Neural cell (in vitro differentiated cells): ENCODE measurements around the gene CISD3. TPM values are rescaled to one million over a fixed set of nuclear protein-coding genes. Genes with fewer than 3 reads are reported as not detected.

Source experiments
- H2AFZ ChIP-seq: fragments of 200-600, 300-800 bp; sonication (generic), shearing (Covaris generic); 2 replicates; pipeline ENCODE4 v1.6.0; 2014; ENCODE audit warnings: low read depth, mild to moderate bottlenecking, antibody characterized with exemption, low read length, moderate library complexity
- H3F3A ChIP-seq: fragments of 200-600 bp; shearing (Covaris generic); 2 replicates; pipeline ENCODE4 v1.6.1; 2016; ENCODE audit warnings: mild to moderate bottlenecking, moderate library complexity, mixed read lengths, antibody characterized with exemption, low read length; ENCODE audit not compliant: insufficient read depth, poor library complexity, severe bottlenecking
- H3K27ac ChIP-seq: fragments of 200-600, 300-800 bp; sonication (generic), shearing (Covaris generic); 2 replicates; pipeline ENCODE4 v1.5.1; 2014; ENCODE audit warnings: mild to moderate bottlenecking, low read length, moderate library complexity
- H3K27me3 ChIP-seq: fragments of 300-800, 200-600 bp; sonication (generic), shearing (Covaris generic); 2 replicates; pipeline ENCODE4 v1.6.0; 2014; ENCODE audit warnings: mild to moderate bottlenecking, low read depth, low read length, moderate library complexity; ENCODE audit not compliant: insufficient read depth
- H3K36me3 ChIP-seq: fragments of 300-800, 200-600 bp; sonication (generic), shearing (Covaris generic); 2 replicates; pipeline ENCODE4 v1.5.1; 2014; ENCODE audit warnings: mild to moderate bottlenecking, antibody characterized with exemption, low read length, moderate library complexity; ENCODE audit not compliant: insufficient read depth
- H3K4me2 ChIP-seq: fragments of 300-800, 200-600 bp; sonication (generic), shearing (Covaris generic); 2 replicates; pipeline ENCODE4 v1.6.0; 2014; ENCODE audit warnings: mild to moderate bottlenecking, low read length
- H3K4me3 ChIP-seq: fragments of 300-800, 200-600 bp; sonication (generic), shearing (Covaris generic); 2 replicates; pipeline ENCODE4 v1.5.1; 2014; ENCODE audit warnings: mild to moderate bottlenecking, low read length, moderate library complexity
- H3K79me2 ChIP-seq: fragments of 200-600 bp; shearing (Covaris generic); replicated peaks from 2 replicates; pipeline ENCODE4 v1.6.0; 2014; ENCODE audit warnings: mild to moderate bottlenecking, low read length, moderate library complexity; ENCODE audit not compliant: insufficient read depth
- H3K9ac ChIP-seq: fragments of 300-800, 200-600 bp; sonication (generic), shearing (Covaris generic); 2 replicates; pipeline ENCODE4 v1.6.1; 2016; ENCODE audit warnings: mild to moderate bottlenecking, low read length, mixed read lengths
- H3K9me2 ChIP-seq: fragments of 200-600 bp; shearing (Covaris generic); 2 replicates; pipeline ENCODE4 v1.6.1; 2016; ENCODE audit warnings: mild to moderate bottlenecking, low read length, mixed read lengths; ENCODE audit not compliant: insufficient read depth
- H3K9me3 ChIP-seq: fragments of 200-600, 300-800 bp; sonication (generic), shearing (Covaris generic); 2 replicates; pipeline ENCODE4 v1.6.1; 2016; ENCODE audit warnings: mild to moderate bottlenecking, mixed run types, low read length, moderate library complexity, mixed read lengths
- H4K20me1 ChIP-seq: fragments of 200-600 bp; shearing (Covaris generic); 2 replicates; pipeline ENCODE4 v1.6.1; 2016; ENCODE audit warnings: mild to moderate bottlenecking, mixed run types; ENCODE audit not compliant: insufficient read depth
- CTCF ChIP-seq: fragments of 450-650 bp; IDR thresholded peaks from 2 replicates; pipeline ENCODE4 v1.5.1; 2014; ENCODE audit warnings: antibody characterized with exemption, mild to moderate bottlenecking, moderate library complexity; ENCODE audit not compliant: poor library complexity, severe bottlenecking
- EP300 ChIP-seq: fragments of 450-650 bp; conservative IDR thresholded peaks from 2 replicates; pipeline ENCODE4 v1.6.1; 2014; ENCODE audit warnings: antibody characterized with exemption, mild to moderate bottlenecking, moderate library complexity; ENCODE audit not compliant: poor library complexity, severe bottlenecking
- EZH2 ChIP-seq: fragments of 200-600, 300-800 bp; shearing (Covaris generic), sonication (generic); IDR thresholded peaks from 2 replicates; pipeline ENCODE4 v1.6.1; 2014; ENCODE audit warnings: antibody characterized with exemption, low read length, borderline replicate concordance, mild to moderate bottlenecking; ENCODE audit not compliant: insufficient read depth, poor library complexity, severe bottlenecking
- MXI1 ChIP-seq: fragments of 450-650 bp; conservative IDR thresholded peaks from 2 replicates; pipeline ENCODE4 v1.6.1; 2014; ENCODE audit warnings: antibody characterized with exemption, mild to moderate bottlenecking; ENCODE audit not compliant: poor library complexity, severe bottlenecking
- POLR2AphosphoS5 ChIP-seq: IDR thresholded peaks from 2 replicates; pipeline ENCODE4 v1.6.1; 2012
- RAD21 ChIP-seq: fragments of 450-650 bp; conservative IDR thresholded peaks from 2 replicates; pipeline ENCODE4 v1.6.1; 2014; ENCODE audit warnings: antibody characterized with exemption, mild to moderate bottlenecking, moderate library complexity
- REST ChIP-seq: IDR thresholded peaks from 2 replicates; pipeline ENCODE4 v1.6.1; 2012; ENCODE audit warnings: borderline replicate concordance
- SMC3 ChIP-seq: fragments of 450-650 bp; conservative IDR thresholded peaks from 2 replicates; pipeline ENCODE4 v1.6.1; 2014; ENCODE audit warnings: antibody characterized with exemption, mild to moderate bottlenecking, moderate library complexity; ENCODE audit not compliant: poor library complexity
- TAF1 ChIP-seq: IDR thresholded peaks from 2 replicates; pipeline ENCODE4 v1.6.1; 2012; ENCODE audit warnings: low read depth
- polyA plus RNA-seq: library from polyadenylated mRNA; depleted of rRNA; stranded (reverse); fragments of >200 nt; gene quantifications from 2 replicates; pipeline ENCODE4 v1.2.3, GENCODE V29; 2014

Gene CISD3
- polyA plus RNA-seq, 1 donor from 2014 or later: 1.2 TPM

GRCh38 chr17:38751144-38751807, 21.1 kb downstream of the CISD3 start:
- Histone ChIP-seq H2AFZ (peak overlapping the region; percentile 53), H3K27ac (peak overlapping the region; percentile 94), H3K9me3 (no peaks in the 10 kb centered on the region), H3K36me3 (peaks cover 6% of the 10 kb centered on the region), H3F3A (no peaks in the 10 kb centered on the region), H4K20me1 (no peaks in the 10 kb centered on the region), H3K79me2 (peaks cover 27% of the 10 kb centered on the region), H3K27me3 (no peaks in the 10 kb centered on the region), H3K9me2 (no peaks in the 10 kb centered on the region), H3K4me2 (peak overlapping the region; percentile 67), H3K9ac (peak overlapping the region; percentile 92), H3K4me3 (peak overlapping the region; percentile 94)
- peak; percentile 63 for TF ChIP-seq TAF1
- TF ChIP-seq RAD21: no peak
- TF ChIP-seq REST: peak; percentile 66
- TF ChIP-seq MXI1: no peak
- TF ChIP-seq EZH2: no peak
- no peak for TF ChIP-seq EP300

- H2AFZ ChIP-seq: peak overlapping the region; percentile 84
- peak overlapping the region; percentile 74 for H3K9ac ChIP-seq
- H4K20me1 ChIP-seq: no peaks in the 10 kb centered on the region
- no peaks in the 10 kb centered on the region for H3K9me3 ChIP-seq
- H3K27me3 ChIP-seq: no peaks in the 10 kb centered on the region
- no peaks in the 10 kb centered on the region for H3F3A ChIP-seq
- H3K9me2 ChIP-seq: no peaks in the 10 kb centered on the region
- peak overlapping the region; percentile 94 for H3K4me3 ChIP-seq
- peak overlapping the region; percentile 94 for H3K27ac ChIP-seq
- H3K36me3 ChIP-seq: peaks cover 6% of the 10 kb centered on the region
- TF ChIP-seq POLR2AphosphoS5 (no peak), MXI1 (no peak), TAF1 (no peak), REST (no peak), EZH2 (no peak), RAD21 (no peak), CTCF (no peak), EP300 (peak; percentile 38), SMC3 (no peak)
- H3K79me2 ChIP-seq: peaks cover 21% of the 10 kb centered on the region
- peak overlapping the region; percentile 54 for H3K4me2 ChIP-seq
Measured at GRCh38 chr17:38751808-38752307, 21.7 kb downstream of the CISD3 start.
